ENCODE data around the gene FBXO28. TPM values are rescaled to one million over a fixed set of nuclear protein-coding genes. Genes with fewer than 3 reads are reported as not detected.
"Not testable (repeated sequence)": the region's sequence is repeated elsewhere in the genome, so short reads cannot be mapped to it uniquely, and the experiment has no call there.

Gene FBXO28
- polyA plus RNA-seq, 1 donor = 39.1 TPM

- DNase-seq = no peak
Observed at GRCh38 chr1:224185208-224185607, 71.3 kb downstream of the FBXO28 start.

DNA sequence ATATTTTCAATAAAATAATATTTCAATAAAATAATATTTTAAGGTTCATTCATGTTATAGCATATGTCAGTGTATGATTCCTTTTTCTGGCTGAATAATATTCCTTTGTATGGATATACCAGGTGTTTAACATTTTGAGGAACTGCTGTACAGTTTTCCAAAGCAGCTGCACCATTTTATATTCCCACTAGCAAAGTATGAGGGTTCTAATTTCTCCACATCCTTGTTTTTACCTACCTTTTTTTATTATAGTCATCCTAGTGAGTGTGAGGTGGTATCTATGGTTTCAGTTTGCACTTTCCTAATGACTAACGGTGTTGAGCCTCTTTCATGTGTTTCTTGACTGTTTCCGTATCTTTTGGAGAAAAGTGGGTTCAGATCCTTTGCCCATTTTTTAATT lies 74.4 kb downstream of the FBXO28 start:
- no peak for DNase-seq

DNA sequence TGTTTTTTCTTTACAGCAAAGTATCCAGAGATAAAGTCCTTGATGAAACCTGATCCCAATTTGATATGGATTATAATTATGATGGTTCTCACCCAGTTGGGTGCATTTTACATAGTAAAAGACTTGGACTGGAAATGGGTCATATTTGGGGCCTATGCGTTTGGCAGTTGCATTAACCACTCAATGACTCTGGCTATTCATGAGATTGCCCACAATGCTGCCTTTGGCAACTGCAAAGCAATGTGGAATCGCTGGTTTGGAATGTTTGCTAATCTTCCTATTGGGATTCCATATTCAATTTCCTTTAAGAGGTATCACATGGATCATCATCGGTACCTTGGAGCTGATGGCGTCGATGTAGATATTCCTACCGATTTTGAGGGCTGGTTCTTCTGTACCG lies 75.7 kb downstream of the FBXO28 start:
- no peak for DNase-seq

GRCh38 chr1:224192082-224192788 lies 78.3 kb downstream of the FBXO28 start:
- no peak for DNase-seq

DNA sequence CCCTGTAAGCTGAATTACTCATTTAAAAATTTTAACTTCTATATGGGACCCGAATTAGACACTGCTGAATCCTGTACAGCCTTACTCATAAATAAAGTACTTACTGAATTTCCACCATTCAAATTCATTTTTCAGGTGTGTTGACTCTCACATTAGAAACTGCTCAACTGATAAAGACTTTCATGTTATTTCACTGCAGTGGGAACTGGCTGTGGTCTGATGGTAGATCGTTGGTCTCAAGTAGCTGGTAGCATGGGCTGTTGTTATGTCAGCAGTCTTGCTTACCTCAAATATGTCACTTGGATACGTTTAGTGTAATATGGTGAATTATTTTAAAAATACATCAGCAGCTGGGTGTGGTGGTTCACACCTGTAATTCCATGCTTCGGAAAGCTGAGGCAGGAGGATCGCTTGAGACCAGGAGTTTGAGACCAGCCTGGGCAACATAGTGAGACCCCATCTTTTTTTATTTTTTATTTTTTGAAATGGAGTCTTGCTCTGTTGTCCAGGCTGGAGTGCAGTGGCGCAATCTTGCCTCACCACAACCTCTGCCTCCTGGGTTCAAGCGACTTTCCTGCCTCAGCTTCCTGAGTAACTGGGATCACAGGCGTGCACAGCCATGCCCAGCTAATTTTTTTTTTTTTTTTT lies 79.5 kb downstream of the FBXO28 start:
- DNase-seq = no peak

GRCh38 chr1:224196813-224197600 lies 83.1 kb downstream of the FBXO28 start:
- no peak for DNase-seq

DNA sequence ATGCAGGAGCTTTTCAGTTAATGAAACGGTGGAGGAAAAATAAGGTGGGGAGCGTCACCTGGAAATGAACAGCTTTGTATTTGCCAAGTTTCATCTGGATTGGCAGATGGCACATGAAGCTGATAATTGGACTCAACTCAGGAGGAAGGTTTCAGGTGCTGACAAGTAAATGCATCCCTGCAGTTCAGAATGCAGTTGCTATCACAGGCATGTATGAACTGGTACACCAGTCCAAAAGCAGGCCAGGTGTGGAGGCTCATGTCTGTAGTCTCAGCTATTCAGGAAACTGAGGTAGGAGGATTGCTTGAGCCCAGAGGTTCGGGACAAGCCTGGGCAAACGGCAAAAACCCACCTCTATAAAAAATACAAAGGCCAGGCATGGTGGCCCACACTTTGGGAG lies 84.7 kb downstream of the FBXO28 start:
- DNase-seq = no peak

- DNase-seq = no peak
Observed at GRCh38 chr1:224199679-224200078, 85.8 kb downstream of the FBXO28 start.

DNA sequence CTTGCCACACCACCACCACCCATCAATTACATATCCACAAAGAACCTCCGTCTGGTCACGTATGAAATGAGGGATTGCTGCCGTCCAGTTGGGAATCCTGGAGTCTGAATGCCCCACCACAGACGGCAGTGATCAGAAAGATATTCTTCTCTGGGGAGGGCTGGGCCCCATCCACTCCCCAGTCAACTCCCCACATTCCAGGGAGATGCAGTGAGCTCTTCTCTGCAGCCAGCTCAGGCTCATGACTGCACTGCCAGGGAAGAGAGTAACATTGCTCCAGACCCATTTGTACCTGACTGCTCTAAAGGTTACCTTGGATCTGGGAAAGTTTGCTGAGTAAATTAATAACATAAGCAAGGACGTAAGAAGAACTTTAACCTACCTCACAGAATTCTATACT lies 87.5 kb downstream of the FBXO28 start:
- no peak for DNase-seq

DNA sequence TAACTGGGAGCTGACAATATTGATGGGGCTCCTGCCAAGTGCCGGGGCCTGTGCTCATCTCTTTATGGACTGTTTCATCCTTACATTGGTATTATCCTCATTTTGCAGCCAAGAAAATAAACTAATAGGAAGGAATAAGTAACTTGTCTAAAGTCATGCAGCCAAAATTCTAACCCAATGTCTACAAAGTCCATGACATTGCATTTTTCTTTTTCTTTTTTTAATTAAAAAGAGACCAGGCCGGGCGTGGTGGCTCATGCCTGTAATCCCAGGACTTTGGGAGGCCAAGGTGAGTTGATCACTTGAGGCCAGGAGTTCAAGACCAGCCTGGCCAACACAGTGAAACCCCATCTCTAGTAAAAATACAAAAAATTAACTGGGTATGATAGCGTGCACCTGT lies 87.9 kb downstream of the FBXO28 start:
- DNase-seq = no peak

GRCh38 chr1:224203243-224204016 lies 89.5 kb downstream of the FBXO28 start:
- peak; percentile 65 for DNase-seq

- no peak for DNase-seq
Observed at GRCh38 chr1:224205438-224205840, 91.5 kb downstream of the FBXO28 start.

DNA sequence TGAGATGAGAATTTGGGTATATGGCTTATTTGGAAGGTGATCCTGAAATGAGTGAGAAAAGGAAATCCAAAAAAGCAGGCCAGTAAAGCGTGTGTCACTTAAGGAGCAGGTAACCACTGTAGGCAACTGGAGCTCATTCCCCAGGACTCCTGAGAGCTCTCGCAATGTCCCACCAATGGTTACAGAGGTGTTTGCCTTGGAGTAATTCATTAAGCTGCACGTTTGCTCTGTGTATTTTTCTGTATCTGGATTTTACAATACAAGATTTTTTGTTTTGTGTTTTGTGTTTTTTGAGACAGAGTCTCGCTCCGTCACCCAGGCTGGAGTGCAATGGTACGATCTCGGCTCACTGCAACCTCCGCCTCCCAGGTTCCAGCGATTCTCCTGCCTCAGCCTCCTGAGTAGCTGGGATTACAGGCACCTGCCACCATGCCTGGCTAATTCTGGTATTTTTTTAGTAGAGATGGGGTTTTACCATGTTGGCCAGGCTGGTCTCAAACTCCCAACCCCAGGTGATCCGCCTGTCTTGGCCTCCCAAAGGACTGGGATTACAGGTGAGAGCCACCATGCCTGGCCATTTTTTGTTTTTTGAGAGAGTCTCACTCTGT lies 92.1 kb downstream of the FBXO28 start:
- not testable (repeated sequence) for DNase-seq

DNA sequence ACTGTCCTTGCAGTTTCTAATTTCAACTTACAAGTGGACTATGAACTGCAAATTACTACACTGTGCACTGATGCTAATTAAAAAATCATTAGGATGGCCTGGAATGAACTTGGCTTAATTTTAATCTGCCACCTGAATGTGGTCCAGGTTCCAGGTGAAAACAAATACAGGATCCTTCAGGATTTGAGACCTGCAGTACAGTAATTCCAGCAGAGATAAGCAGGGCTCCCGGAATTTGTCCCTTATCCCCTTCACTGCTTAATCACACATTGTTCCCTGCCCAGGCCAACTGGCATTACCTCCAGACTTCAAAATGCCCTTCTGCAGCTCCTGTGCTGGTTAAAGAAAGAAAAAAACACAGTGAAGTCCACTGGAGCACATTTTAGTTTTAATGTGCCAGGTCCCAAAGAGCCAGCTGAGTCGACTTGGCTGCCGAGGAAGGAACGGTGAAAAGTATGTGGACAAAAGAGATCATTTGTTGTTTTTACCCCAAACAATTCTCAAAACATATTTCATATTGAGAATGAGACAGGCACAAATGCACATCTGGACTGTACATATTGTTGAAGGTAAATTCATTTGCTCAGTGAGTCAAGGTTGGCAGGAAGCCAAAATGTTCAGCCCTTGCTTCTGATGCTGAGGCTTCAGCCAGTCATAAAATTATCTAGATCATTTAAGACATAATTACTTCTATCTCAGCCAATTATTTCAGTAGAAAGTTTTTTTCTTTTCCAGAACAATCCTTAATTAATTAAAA lies 97.5 kb downstream of the FBXO28 start:
- DNase-seq = no peak

Other genes starting within 250 kb of the FBXO28 start
- 53.0 TPM for gene DEGS1, start 69.1 kb downstream of the FBXO28 start, polyA plus RNA-seq (ENCODE audit: insufficient read length)
- gene NVL, start 216.1 kb downstream of the FBXO28 start, polyA plus RNA-seq (ENCODE audit: insufficient read length) = 45.2 TPM
- 53.1 TPM for gene CNIH4, start 242.8 kb downstream of the FBXO28 start, polyA plus RNA-seq (ENCODE audit: insufficient read length)